Stimulated activated CD4-positive, alpha-beta T cell treated with anti-CD3 and anti-CD28 coated beads, TNF-alpha, amount 100 ng/mL, for 4 hours (primary cell): ENCODE results near the gene TPCN1.

Experiments used
- DNase-seq, 3 experiments: peaks; one replicate each; pipeline ENCODE4 v3.0.0-alpha.2; 2020; ENCODE audit warnings: low read depth in 3 of 3

Gene TPCN1

DNA sequence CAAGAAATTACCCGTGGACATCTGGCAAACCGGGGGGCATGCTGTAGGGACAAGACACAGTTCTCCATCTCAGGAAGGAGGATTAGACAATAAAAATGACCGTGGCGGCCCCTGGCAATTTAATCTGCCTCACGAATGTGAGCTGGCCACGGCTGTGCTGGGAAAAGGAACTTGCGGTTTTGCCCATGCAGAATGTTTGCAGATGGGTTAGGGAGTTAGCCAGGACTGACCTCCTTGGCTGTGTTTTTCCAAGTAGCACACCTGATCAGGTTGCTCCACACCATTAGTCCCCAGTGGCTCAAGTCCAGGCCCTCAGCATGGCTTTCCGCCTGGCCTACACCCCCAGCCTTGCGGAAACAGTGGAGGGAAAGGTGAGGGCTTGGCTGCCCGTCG is 20.8 kb downstream of the TPCN1 start:
- DNase-seq = no peak

DNA sequence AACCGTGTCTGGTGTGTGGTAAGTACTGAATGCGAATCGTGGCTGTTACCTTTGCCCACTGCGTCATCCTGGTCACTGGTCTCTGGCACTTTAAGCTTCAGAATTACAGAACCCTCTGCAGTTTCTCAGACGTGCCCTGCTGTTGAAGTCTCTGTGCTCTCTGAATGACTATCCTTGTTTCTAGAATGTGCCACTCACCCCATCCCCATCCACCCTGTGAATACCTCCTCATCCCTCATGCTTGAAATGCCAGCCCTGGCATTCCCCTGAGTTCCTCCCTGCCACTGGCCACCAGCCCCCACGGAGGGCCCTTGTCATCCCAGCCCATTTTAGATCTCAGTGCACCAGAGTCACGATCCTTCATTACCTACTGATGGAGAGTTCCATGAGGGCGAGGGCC is 21.3 kb downstream of the TPCN1 start:
- DNase-seq = no peak

DNA sequence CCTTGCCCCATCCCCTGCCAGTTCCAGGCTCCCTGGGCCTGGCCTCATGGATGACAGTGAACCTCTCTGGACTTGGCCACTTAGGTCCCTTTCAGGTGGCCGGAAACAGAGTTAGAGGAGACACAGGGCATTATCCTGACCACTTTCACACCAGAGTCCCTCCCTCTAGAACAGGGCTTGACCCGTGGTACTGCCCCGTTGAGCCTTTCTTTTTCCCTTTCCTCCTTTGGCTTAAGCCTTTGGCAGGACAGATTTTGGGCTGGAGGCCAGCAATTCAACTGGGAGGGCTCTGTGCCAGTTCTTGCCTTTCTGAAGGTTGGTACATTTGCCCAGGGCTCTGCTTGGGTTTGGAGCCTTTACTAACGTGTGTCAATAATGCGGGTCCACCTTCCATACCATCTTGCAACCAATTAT is 22.8 kb downstream of the TPCN1 start:
- DNase-seq = no peak

DNA sequence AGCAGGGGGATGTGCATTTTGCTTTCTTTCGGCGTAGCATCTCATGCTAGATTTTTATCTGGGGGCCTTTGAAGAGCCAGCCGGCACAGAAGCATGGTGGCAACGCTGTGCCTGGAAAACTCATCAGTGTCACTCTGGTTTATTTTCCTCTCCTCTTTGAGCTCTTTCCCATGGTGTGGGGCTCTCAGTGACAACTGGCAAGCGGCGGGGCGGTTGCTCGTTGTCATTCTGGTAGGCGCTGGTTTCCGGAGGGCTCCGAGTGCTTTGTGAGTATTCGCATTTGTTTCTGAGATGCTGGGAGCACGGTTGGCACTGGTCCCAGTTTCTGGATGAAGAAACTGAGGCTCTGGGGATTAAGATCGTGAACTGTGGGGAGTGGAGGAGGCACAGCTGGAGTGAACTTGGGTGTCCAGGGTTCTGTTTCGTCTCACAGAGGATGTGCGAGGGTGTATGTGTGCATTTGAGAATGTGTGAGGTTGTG is 23.3 kb downstream of the TPCN1 start:
- no peak for DNase-seq

DNA sequence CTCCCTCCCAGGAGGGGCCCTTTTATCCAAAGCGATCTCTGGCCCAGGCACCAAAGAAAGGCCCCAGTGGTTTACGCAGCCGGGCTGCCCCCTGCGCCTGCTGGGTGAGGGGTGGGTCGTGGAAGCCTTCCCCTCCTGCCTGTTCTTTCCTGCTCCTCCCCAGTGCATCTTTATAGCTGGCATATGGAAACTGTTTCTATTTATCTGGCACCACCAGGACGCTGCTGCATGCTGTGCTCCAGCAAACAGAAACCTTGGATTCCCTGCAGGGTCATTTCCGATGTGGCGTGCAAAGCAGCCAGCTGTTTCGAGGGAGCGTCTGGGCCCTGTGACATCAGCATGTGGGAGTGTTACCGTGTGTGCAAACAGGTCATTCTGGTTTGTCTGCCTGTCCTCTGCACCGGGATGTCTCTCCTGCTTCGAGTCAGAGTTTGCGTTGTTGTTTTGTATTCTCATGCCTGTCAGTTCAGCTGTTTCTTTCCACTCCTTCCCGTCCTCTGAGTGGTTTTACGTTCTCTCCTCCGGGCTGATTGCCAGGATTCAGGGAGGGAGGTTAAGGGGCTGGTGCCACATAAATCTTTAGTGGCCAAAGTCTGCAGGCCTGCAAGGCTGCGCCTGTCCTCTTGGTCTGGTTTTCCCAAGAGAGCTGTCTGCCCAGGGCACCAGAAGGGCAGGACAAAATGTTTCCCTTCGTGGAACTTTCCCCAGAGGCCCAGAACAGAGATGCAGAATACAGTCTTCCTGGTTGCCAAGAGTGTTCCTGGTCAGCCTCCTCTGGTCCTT is 24.6 kb downstream of the TPCN1 start:
- no peak for DNase-seq

DNA sequence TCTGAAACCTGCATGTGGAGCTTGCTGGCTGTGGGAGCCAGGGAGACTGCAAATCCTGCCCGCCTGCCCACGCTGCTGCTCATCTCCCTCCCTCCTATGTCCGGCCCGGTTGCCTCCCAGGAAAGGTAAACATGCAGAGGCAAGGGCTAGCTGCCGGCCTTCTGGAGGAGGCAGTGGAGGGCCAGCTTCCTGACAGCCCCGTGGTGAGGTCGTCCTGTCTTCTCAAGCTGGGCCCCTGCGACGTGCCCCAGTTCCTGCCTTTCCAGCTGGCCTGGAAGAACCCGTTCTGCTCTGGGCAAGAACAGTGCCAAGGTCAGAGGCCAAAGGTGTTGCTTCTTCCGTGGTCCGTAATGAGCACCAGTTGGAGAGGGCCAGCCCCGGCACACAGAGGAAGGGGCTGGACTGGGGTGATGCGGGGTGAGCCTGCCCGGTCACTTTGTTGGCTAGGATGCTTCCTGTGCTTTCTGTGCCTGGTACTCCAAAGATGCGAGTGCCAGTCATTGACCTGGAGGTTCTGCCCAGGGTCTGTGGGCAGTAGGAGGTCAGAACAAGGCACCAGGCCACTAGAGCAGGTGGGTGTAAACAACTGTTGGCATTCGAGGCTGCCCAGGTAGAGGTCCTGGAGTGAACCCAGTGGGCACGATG is 25.3 kb downstream of the TPCN1 start:
- DNase-seq = no peak

DNA sequence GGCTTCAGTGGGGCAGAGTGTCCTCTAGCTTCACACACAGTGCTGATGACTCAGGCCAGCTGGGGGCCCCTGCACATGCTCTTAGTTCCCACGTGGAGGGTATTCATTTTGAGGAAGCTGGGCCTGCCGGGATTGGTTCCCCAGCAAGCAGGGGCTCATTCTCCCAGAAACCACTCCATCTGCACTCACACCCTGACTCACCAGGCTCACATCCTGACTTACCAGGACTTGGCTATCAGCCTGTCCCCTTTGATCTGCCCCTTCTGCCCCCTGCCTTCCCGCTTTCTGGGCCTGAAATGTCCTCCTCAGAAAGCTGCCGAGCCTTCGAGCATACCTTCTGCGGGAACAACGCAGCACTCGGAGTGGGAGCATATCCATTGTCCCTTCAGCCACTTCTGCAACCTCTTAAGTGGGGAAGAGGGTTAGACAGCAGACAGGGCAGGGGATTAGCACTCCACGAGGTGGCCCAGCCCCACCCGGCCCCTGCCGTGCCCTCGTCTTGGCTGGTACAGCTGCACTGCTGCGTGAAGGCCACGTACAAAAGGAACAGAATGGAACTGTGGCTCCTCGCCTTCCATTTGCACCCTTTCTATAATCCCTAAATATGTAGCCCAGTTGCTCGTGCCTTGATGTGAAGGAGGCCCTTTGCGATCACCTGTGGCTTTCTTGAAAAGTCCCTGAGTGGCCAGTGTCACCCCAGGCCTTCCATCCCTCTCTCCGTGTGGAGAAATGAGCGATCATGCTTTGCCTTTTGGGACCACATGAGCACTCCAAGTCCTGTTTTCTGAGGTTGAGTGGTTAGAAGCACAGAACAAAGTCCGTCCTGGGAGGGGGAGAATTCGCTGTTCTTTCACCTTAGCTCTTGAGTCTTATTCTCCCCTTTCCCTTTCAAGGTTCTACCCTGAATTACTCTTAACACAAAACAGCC is 26.1 kb downstream of the TPCN1 start:
- DNase-seq = no peak

DNA sequence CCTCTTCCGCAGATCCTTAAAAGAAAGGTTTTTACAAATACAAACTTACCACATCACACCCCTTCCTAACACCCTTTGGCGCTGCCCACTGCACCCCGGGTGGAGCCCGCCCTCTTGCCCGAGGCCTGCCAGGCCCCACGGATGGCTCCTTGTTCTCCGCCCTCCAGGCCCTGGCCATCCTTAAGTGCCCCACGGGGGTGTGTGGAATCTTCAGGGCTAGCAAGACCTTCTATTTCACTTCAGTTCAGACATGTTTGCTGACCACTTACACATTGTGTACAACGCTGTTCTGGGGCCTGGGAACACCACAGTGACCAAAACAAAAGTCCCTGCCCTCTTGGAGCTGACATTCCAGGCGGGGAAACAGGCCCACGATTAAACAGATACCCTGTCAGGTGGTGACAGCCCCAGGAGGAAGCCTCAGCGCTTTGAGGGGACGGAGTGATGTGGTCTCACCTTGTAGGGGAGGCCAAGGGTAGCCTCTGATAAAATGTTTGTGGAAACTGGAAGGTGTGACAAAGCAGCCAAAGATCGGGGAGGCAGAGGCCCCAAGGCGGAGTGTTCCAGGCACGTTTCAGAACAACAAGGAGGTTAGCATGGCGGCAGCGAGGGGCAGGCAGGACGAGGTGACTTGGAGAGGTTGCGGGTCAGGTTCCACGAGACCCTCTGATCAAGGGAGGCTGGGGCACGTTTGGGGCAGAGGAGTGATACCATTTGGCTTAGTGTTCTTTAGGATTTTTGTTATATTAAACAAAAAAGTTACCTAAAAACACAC is 27.0 kb downstream of the TPCN1 start:
- no peak for DNase-seq

DNA sequence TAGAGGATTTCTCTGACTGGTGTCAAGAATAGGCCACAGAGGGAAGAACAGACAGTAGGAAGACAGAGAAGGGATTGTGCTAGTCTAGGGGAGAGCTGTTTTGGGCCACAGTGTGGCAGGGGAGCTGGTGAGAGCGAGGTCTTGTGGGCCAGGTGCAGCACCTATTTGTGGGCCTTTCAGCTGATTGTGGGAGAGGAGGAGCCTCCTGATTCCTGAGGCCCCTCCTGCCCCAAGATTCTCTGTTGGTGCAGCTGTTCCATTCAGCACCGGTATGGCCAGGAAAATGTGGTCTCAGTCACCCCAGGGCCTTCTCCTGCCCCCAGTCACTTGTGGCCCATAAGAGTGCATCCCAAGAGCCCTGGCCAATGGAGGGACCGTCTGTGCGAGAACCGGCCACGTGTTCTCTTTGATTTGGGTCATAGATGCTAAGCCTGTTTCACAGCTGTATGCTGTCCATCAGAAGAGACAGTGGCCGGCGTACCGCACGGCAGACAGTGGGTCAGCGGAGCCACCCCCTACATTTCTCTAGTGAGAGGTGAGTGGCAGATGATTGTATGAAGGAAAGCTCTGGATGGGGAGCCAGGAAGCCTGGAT is 27.7 kb downstream of the TPCN1 start:
- no peak for DNase-seq

DNA sequence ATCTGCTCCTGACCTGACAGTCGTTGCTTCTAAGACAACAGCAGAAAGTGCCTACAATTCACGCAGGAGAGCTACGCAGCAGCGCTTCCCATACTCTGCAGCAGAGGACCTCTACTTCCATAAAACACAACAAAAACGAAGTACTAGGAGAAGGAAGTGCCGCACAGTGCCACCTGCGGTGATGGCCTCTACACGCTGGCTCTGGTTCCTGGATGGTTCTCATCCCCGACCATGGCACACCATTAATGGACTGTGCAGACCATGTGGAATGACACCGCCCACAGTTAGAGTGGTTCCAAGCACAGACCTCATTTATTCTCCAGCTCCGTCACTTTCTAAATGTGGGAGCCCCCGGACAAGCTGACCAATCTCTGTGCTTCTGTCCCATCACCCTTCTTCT is 28.3 kb downstream of the TPCN1 start:
- DNase-seq = no peak

DNA sequence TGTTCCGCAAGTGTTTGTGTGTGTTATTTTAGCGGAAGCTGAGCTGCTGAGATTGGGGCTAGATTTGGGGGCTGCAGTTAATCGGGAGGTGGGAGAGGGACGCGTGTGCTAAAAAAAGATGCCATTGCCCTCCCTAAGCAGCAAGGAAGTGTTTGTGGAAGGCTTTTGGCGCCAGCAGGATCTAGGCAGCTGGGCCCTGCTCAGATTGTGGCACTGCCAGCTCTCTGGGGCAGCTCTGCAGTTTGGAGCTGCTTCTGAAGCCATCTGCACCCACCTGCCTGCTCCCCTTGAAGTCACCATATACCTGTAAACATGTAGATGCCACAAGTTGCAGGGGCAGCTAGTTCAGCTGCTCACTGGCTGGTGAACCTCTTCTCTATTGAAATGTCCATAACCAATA is 28.8 kb downstream of the TPCN1 start:
- no peak for DNase-seq

DNA sequence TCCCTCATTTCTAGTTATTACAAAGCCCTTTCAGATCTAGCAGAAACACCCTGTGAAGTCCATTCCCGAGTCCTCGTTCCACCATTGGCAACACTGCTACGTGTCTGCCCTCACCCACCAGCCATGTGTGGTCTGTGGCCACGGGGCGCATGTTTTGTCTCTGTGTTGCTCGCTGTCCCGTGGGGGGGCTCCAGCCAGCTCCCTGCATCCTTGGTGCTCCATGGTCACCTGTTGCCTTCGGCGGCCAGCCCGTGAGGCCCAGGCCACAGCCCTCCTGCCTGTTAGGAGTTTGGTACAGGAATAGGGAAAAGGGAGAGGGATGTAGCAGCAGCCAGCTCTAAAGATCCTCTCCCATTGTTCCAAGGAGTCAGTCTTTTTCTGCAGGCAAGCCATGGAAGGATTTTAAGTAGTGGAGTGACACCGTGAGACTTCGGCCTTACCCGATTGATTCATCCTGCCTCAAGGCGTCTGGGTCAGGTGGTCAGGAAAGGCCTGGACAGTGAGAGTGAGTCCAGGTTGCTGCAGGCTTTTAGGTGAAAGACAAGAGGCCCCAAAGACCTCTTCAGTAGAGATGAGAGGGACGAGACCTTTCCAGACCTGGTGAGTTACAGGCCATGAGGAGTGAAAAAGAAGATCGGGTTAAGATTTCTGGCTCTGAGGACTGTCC is 30.3 kb downstream of the TPCN1 start:
- no peak for DNase-seq

DNA sequence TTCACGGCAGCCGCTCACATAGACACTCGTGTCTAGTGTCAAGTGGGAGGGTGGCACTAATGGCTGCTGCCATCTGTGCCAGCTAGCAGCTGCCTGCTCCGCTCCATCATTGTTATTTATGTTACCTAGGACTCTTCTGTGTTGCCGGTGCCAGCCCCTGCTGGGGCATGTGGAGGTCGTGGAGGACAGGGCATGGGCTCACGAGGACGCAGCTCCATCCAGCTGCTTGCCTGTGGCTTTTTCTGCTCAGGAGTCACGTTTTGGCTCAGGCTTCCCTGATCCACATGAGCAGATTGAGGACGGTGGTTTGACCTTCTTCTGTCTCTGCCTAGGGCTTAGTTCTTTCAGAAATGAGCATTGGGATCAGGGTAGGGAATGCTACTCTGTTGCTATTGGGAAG is 31.2 kb downstream of the TPCN1 start:
- no peak for DNase-seq

DNA sequence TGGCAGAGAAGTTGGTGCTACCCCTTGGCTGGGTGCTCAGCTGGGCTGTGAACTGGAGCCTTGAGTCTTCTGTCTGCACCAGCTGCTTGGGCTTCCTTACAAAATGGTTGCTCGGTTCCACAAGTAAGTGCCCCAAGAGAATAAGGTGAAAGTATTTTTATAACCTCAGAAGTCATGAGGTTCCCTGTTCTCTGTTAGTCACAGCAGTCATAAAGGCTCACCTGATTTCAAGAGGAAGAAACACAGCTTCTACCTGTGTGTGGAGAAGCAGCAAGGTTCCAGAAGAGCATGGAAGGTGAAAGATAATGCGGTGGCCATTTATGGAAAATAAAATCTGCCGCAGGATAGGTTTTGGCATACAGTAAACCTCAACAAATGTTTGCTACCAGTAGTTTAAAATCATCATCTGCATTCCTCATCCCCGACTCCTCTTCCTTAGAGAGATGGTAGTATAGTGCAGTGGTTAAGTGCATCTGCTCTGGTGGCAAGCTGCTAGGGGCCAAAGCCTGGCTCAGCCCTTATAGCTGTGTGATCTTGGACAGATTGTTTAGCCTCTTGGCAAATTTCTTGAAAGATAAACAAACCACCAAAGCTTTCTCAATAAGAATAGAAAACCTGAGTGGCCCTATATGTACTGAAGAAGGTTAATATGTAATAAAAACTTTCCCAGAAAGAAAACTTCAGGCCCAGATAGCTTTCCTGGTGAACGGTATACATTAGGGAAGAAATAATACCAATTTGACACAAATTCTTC is 32.4 kb downstream of the TPCN1 start:
- DNase-seq = no peak

DNA sequence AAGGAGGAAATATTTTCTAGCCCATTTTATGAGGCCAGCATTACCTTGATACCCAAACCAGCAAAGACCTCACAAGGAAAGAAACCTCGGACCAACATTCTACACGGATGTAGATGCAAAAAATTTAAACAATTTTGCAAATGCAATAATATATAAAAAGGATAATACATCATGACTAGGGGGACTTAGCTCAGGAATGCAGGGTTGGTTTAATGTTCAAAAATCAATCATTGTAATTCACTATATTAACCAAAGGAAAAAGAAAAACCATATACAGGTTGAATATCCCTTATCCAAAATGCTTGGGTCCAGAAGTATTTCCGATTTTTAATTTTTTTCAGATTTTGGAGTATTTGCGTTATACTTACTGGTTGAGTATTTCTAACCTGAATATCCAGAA is 33.0 kb downstream of the TPCN1 start:
- DNase-seq = no peak

DNA sequence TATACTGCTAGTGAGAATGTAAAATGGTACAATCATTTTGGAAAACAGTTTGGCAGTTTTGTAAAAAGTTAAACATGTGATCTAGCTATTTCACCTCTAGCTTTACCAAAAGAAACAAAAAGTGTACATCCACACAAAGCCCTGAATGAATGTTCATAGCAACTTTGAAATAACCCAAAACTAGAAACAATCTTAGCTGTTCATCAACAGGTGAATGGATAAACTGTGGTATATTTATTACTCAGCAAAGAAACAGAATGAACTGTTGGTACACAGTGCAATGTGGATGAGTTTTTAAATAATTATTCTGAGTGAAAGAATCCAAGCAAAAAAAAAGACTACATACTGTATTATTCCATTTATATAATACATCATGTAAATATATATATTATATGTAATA is 36.3 kb downstream of the TPCN1 start:
- DNase-seq = no peak

DNA sequence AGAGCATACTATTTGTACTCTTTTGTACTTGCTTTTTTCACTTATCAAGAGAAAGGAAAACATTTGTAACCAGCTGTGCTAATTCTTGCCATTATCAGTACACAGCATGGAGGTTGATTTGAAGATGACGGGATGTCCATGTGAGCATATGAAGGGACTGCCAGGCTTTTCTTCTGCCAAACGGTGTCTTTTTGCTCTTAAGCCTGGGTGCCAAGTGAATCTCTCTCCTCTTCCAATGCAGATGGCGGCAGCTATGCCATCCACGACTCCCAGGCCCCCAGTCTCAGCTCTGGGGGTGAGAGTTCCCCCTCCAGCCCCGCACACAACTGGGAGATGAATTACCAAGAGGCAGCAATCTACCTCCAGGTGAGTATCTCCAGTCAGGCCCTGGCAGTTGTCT is 38.9 kb downstream of the TPCN1 start:
- DNase-seq = no peak

DNA sequence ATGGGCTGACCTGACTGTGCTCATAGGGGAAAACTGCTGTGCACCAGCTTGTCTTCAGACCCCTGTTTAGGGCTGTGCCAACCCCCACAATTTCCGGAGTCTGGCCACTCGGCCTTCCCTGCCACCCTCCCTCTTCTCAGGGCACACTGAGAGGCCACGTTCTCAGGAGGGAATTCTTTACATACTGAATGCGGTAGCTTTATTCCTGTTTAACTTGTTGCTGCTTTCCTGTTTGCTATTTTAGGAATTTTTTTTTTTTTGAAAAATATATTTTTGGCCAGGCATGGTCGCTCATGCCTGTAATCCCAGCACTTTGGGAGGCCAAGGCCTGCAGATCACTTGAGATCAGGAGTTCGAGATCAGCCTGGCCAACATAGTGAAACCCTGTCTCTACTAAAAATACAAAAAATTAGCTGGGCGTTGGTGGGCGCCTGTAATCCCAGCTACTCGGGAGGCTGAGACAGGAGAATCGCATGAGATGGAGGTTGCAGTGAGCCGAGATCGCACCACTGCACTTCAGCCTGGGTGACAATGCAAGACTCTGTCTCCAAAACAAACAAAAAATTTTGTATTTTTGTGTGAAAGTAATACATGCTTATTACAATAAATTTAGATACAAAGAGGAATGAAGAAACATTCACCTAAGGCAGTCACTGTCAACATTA is 39.5 kb downstream of the TPCN1 start:
- no peak for DNase-seq

DNA sequence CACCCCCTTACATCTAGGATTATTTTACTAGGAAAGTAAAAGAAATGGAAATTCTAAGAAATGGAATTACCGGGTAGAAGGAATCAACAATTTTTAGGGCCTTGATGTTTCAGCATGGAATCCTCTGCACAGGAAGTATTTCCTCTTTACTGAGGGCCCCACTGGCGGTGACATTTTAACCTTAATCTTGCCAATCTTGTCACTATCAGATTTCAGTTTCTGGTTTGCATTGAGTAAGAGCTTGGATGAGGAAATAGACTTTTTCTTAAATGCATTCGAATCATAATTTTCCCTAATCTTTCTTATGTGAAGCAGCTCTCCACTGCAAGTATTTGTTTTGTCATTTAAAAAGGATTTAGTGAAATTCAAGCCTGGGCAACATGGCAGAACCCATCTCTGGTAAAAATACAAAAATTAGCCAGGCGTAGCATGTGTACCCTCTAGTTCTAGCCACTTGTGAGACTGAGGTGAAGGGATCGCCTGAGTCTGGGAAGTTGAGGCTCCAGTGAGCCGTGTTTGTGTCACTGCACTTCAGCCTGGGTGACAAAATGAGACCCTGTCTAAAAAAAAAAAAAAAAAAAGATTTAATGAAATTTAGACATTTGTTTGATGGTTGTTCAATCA is 40.7 kb downstream of the TPCN1 start:
- no peak for DNase-seq
